H9 (cell line): ENCODE measurements around the gene TFF1. TPM values are rescaled to one million over a fixed set of nuclear protein-coding genes. Genes with fewer than 3 reads are reported as not detected.

Source experiments
- DNase-seq: peaks from one replicate; pipeline ENCODE4 v3.0.0-alpha.2; 2017
- H2AFZ ChIP-seq: one replicate; pipeline ENCODE4 v1.6.1; 2013; ENCODE audit warnings: mild to moderate bottlenecking, low read length, control low read depth, moderate library complexity
- H2AK5ac ChIP-seq: 2 replicates; pipeline ENCODE4 v1.6.1; 2013; ENCODE audit warnings: low read length, control low read depth, mixed read lengths; ENCODE audit not compliant: insufficient read length
- H2BK120ac ChIP-seq: one replicate; pipeline ENCODE4 v1.6.1; 2013; ENCODE audit warnings: low read depth, mild to moderate bottlenecking, low read length, control low read depth, inconsistent platforms; ENCODE audit not compliant: poor library complexity, severe bottlenecking
- H2BK12ac ChIP-seq: 2 replicates; pipeline ENCODE4 v1.6.1; 2013; ENCODE audit warnings: low read length, control low read depth, mixed read lengths, low read depth; ENCODE audit not compliant: insufficient read length
- H2BK15ac ChIP-seq: 2 replicates; pipeline ENCODE4 v1.6.1; 2013; ENCODE audit warnings: low read depth, low read length, control low read depth
- H2BK20ac ChIP-seq: one replicate; pipeline ENCODE4 v1.6.1; 2013; ENCODE audit warnings: low read depth, mild to moderate bottlenecking, low read length, control low read depth, inconsistent platforms; ENCODE audit not compliant: poor library complexity, severe bottlenecking
- H2BK5ac ChIP-seq: 2 replicates; pipeline ENCODE4 v1.6.1; 2013; ENCODE audit warnings: low read length, control low read depth, mixed read lengths; ENCODE audit not compliant: insufficient read length
- H3K14ac ChIP-seq: 2 replicates; pipeline ENCODE4 v1.6.1; 2013; ENCODE audit warnings: low read length, control low read depth; ENCODE audit not compliant: insufficient read depth
- H3K18ac ChIP-seq: 2 replicates; pipeline ENCODE4 v1.6.1; 2013; ENCODE audit warnings: low read depth, mild to moderate bottlenecking, mixed read lengths, low read length, control low read depth; ENCODE audit not compliant: insufficient read length
- H3K23ac ChIP-seq: 2 replicates; pipeline ENCODE4 v1.6.1; 2013; ENCODE audit warnings: low read length, control low read depth, mixed read lengths, low read depth; ENCODE audit not compliant: insufficient read length
- H3K23me2 ChIP-seq: 2 replicates; pipeline ENCODE4 v1.6.1; 2013; ENCODE audit warnings: low read depth, mild to moderate bottlenecking, mixed read lengths, low read length, control low read depth; ENCODE audit not compliant: insufficient read length, poor library complexity, severe bottlenecking
- H3K27ac ChIP-seq: 2 replicates; pipeline ENCODE4 v1.5.1; 2013; ENCODE audit warnings: low read length, control low read depth, mixed read lengths, low read depth; ENCODE audit not compliant: insufficient read length
- H3K27me3 ChIP-seq: 2 replicates; pipeline ENCODE4 v1.6.1; 2013; ENCODE audit warnings: low read length, control low read depth, inconsistent platforms; ENCODE audit not compliant: insufficient read depth
- H3K4ac ChIP-seq: 2 replicates; pipeline ENCODE4 v1.6.1; 2013; ENCODE audit warnings: low read depth, mild to moderate bottlenecking, control low read depth, inconsistent platforms, low read length, moderate library complexity
- H3K4me1 ChIP-seq: 2 replicates; pipeline ENCODE4 v1.6.1; 2013; ENCODE audit warnings: low read length, control low read depth, inconsistent platforms; ENCODE audit not compliant: insufficient read depth
- H3K4me2 ChIP-seq: 2 replicates; pipeline ENCODE4 v1.6.1; 2013; ENCODE audit warnings: low read length, control low read depth, mixed read lengths; ENCODE audit not compliant: insufficient read length, insufficient read depth
- H3K56ac ChIP-seq: 2 replicates; pipeline ENCODE4 v1.6.1; 2013; ENCODE audit warnings: low read depth, mild to moderate bottlenecking, mixed read lengths, low read length, control low read depth; ENCODE audit not compliant: insufficient read length
- H3K79me1 ChIP-seq: 2 replicates; pipeline ENCODE4 v1.6.1; 2013; ENCODE audit warnings: low read depth, mild to moderate bottlenecking, moderate library complexity, low read length, control low read depth, inconsistent platforms; ENCODE audit not compliant: insufficient read depth, poor library complexity, severe bottlenecking
- H3K79me2 ChIP-seq: 2 replicates; pipeline ENCODE4 v1.6.1; 2013; ENCODE audit warnings: low read length, control low read depth, inconsistent platforms; ENCODE audit not compliant: insufficient read depth
- H3K9ac ChIP-seq: 2 replicates; pipeline ENCODE4 v1.6.1; 2013; ENCODE audit warnings: low read length, control low read depth, mixed read lengths; ENCODE audit not compliant: insufficient read length; ENCODE audit errors: extremely low read depth
- H3K9me3 ChIP-seq: one replicate; pipeline ENCODE4 v1.6.1; 2013; ENCODE audit warnings: low read depth, low read length, inconsistent platforms; ENCODE audit not compliant: control insufficient read depth
- H3T11ph ChIP-seq: one replicate; pipeline ENCODE4 v1.6.1; 2013; ENCODE audit warnings: mild to moderate bottlenecking, low read length, control low read depth, inconsistent platforms
- H4K20me1 ChIP-seq: one replicate; pipeline ENCODE4 v1.6.1; 2013; ENCODE audit not compliant: control insufficient read depth, insufficient read length, insufficient read depth
- H4K5ac ChIP-seq: 2 replicates; pipeline ENCODE4 v1.6.1; 2013; ENCODE audit warnings: low read depth, mild to moderate bottlenecking, mixed read lengths, low read length, control low read depth; ENCODE audit not compliant: insufficient read length
- H4K8ac ChIP-seq: replicated peaks from 2 replicates; pipeline ENCODE4 v1.6.1; 2013; ENCODE audit warnings: low read length, control low read depth, mixed read lengths, low read depth; ENCODE audit not compliant: insufficient read length
- H4K91ac ChIP-seq: 2 replicates; pipeline ENCODE4 v1.6.1; 2013; ENCODE audit warnings: low read depth, mild to moderate bottlenecking, moderate library complexity, mixed read lengths, low read length, control low read depth; ENCODE audit not compliant: insufficient read length
- H3K27ac Mint-ChIP-seq, 3 experiments: 2 replicates in 2 of 3; 3 replicates in 1 of 3; pipeline ENCODE4 v1.8.0; 2020 to 2021; ENCODE audit warnings: mixed read lengths in 3 of 3, mild to moderate bottlenecking in 1 of 3, moderate library complexity in 1 of 3
- H3K27me3 Mint-ChIP-seq: 2 replicates; pipeline ENCODE4 v1.8.0; 2021; ENCODE audit warnings: low read depth, mild to moderate bottlenecking, moderate library complexity, mixed read lengths
- H3K36me3 Mint-ChIP-seq, 3 experiments: 2 replicates in 2 of 3; 3 replicates in 1 of 3; pipeline ENCODE4 v1.8.0; 2020 to 2021; ENCODE audit warnings: low read depth in 3 of 3, mixed read lengths in 3 of 3; ENCODE audit not compliant: insufficient read depth in 1 of 3
- H3K4me1 Mint-ChIP-seq, 2 experiments: 2 replicates each; pipeline ENCODE4 v1.8.0; 2020; ENCODE audit warnings: mixed read lengths in 2 of 2
- H3K4me3 Mint-ChIP-seq, 2 experiments: 2 replicates in 1 of 2; 3 replicates in 1 of 2; pipeline ENCODE4 v1.8.0; 2020 to 2021; ENCODE audit warnings: mild to moderate bottlenecking in 2 of 2, mixed read lengths in 2 of 2, moderate library complexity in 1 of 2
- H3K9me3 Mint-ChIP-seq, 2 experiments: 2 replicates in 1 of 2; 3 replicates in 1 of 2; pipeline ENCODE4 v1.8.0; 2020; ENCODE audit warnings: mild to moderate bottlenecking in 2 of 2, mixed read lengths in 2 of 2, moderate library complexity in 1 of 2
- whole genome bisulfite sequencing: extraction: QIAGEN DNeasy Blood & Tissue Kit; methylation state at CpG from one replicate; pipeline ENCODE4 v1.1.7; 2013; ENCODE audit warnings: missing lambda C conversion rate, low lambda C conversion rate, mixed read lengths; ENCODE audit not compliant: insufficient read length; ENCODE audit errors: extremely low coverage; 5-methylcytosine and 5-hydroxymethylcytosine counted together
- total RNA-seq: library from RNA; stranded (reverse); gene quantifications from 2 replicates; pipeline ENCODE4 v1.2.1, GENCODE V29; 2021
- TF ChIP-seq, protein P1 (sequence below): fragments of 200-600 bp; sonication (generic); conservative IDR thresholded peaks from 3 replicates; pipeline ENCODE4 v1.8.0; 2021; ENCODE audit warnings: antibody characterized with exemption, mild to moderate bottlenecking

The TFF1 gene
- total RNA-seq, 1 experiment from 2014 or later = not detected

DNA sequence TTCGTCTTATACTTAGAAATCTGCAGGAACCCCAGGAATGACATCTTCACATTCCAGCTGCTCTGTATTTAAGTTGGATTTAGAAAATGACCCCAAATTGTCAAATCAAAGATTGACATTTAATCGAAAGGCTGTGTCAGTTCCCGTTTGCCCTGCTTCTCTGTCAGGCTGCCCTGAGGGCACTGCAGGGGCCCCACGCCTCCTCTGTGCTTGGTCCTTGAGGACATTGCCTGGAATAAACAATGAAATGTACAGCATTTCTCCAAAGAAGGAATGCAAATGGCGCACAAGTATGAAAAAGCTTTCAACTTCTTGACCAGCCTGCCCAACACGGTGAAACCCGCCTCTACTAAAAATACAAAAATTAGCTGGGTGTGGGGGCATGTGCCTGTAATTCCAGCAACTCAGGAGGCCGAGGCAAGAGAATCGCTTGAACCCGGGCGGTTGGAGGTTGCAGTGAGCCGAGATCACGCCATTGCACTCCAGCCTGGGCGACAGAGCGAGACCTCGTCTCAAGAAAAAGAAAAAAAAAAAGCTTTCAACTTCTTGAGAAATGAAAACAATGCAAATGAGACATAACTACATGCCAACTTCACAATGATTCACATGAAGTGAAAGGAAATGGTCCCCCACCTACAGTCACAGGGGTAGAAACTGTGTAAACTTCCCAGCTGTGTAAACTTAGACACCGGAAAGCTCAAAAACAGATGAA is 26.6 kb upstream of the TFF1 start:
- Histone ChIP-seq H2BK15ac (no peak overlapping the region), H3K9me3 (no peaks in the 10 kb centered on the region), H3K23me2 (no peaks in the 10 kb centered on the region), H3K27ac (no peak overlapping the region), H3K56ac (no peak overlapping the region), H3K79me1 (no peaks in the 10 kb centered on the region), H3K27me3 (no peaks in the 10 kb centered on the region), H3K79me2 (no peaks in the 10 kb centered on the region), H4K5ac (no peak overlapping the region), H3K23ac (no peak overlapping the region), H3K4me1 (peaks cover 6% of the 10 kb centered on the region; the same call in 1 of the 2 replicates), H2BK5ac (no peak overlapping the region), H3T11ph (no peak overlapping the region), H2BK20ac (no peak overlapping the region), H2BK120ac (no peak overlapping the region), H4K20me1 (no peaks in the 10 kb centered on the region), H3K9ac (no peak overlapping the region), H2AFZ (no peak overlapping the region), H3K14ac (no peak overlapping the region), H4K8ac (no peak overlapping the region), H2AK5ac (no peak overlapping the region), H3K4ac (no peak overlapping the region), H2BK12ac (no peak overlapping the region), H4K91ac (no peak overlapping the region), H3K18ac (no peak overlapping the region), H3K4me2 (no peak overlapping the region)
- H3K4me1 Mint-ChIP-seq = peaks cover 33 to 34% of the 10 kb centered on the region in 2 experiments
- no CpG with 5 or more reads among the region's 17 CpGs for WGBS
- peaks cover 22% of the 10 kb centered on the region for H3K27me3 Mint-ChIP-seq
- H3K9me3 Mint-ChIP-seq = peaks cover 0 to 5% of the 10 kb centered on the region in 2 experiments; a peak in 1 of 5 replicates
- TF ChIP-seq, protein P1, sequence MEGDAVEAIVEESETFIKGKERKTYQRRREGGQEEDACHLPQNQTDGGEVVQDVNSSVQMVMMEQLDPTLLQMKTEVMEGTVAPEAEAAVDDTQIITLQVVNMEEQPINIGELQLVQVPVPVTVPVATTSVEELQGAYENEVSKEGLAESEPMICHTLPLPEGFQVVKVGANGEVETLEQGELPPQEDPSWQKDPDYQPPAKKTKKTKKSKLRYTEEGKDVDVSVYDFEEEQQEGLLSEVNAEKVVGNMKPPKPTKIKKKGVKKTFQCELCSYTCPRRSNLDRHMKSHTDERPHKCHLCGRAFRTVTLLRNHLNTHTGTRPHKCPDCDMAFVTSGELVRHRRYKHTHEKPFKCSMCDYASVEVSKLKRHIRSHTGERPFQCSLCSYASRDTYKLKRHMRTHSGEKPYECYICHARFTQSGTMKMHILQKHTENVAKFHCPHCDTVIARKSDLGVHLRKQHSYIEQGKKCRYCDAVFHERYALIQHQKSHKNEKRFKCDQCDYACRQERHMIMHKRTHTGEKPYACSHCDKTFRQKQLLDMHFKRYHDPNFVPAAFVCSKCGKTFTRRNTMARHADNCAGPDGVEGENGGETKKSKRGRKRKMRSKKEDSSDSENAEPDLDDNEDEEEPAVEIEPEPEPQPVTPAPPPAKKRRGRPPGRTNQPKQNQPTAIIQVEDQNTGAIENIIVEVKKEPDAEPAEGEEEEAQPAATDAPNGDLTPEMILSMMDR = no peak
- no peak overlapping the region for H3K27ac Mint-ChIP-seq
- H3K4me3 Mint-ChIP-seq = no peak overlapping the region
- no peaks in the 10 kb centered on the region; a peak in 1 of 7 replicates for H3K36me3 Mint-ChIP-seq
- DNase-seq = no peak
